GM18498 (cell line): ENCODE data around the gene SEPHS1.
"Not testable (repeated sequence)": the region's sequence is repeated elsewhere in the genome, so short reads cannot be mapped to it uniquely, and the experiment has no call there.

ENCODE experiments used
- ATAC-seq: cut with Tn5 transposase; IDR thresholded peaks from one replicate; pipeline ENCODE4 v1.9.1; 2021; ENCODE audit warnings: mild to moderate bottlenecking, moderate library complexity; ENCODE audit not compliant: unreplicated experiment

The SEPHS1 gene

DNA sequence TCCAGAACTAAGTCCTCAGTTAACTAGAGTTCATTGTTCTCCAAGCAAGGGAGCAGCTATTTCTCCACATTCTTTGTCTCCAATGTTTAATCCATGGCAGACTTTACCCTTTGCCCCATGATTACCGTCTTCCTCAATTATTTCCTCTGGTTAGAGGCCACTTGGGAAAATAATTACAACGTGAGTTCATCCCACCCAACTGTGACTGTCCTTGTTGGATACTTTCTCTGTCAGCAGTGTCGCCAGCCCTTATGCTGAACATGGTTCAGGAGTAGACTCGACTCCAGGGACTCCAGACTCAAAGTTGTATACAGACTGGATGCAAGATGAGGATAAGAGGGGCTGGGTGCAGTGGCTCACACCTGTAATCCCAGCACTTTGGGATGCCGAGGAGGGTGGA is 17.1 kb upstream of the SEPHS1 start:
- ATAC-seq = no peak

DNA sequence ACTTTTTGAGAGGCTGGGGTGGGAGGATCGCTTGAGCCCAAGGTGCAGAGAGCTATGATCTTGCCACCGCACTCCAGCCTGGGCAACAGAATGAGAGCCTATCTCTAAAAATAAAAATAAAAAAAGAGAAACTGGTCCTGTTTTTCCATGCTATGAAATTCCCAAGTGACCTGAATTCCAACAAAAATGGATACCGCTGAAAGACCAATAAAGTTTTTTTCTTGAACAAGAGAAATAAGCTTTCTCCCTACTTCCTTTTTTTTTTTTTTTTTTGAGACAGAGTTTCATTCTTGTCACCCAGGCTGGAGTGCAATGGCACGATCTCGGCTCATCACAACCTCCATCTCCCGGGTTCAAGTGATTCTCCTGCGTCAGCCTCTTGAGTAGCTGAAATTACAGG is 12.5 kb upstream of the SEPHS1 start:
- ATAC-seq = no peak

DNA sequence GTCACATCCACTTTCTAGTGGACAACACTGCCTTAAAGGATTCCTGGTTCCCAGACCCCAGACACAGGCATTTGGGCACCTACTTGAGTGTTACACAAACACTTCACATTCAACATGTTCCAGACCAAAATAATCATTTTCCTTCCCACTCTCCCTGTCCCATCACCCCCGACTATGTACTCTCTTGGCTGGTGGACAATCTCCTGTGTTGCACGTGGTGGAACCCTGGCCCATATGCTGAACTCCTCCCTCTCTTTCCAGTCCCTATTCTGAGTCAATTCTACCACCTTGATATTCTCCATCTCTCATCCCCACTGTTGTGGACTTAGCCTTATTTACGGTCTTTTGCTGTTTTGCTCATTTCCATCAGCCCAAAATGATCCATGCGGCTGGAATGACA is 8.3 kb upstream of the SEPHS1 start:
- ATAC-seq = no peak

DNA sequence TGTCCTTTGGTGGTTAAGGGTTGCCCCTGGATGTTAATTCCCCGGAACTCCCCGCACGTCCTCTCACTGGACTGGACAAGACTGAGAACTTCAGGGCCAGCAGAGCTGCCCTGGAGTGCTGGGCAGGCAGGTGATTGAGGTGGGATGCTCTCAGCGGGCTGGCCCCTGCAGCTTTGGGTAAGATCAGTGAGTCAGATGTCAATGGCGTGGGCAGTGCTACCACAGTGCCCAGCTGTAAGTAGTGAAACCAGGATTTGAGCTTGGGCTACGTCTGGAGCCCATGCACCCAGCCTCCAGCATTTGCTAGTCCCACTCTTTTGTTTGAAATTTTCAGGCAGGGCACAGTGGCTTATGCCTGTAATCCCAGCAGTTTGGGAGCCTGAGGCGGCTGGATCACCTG is 6.7 kb upstream of the SEPHS1 start:
- ATAC-seq = no peak

DNA sequence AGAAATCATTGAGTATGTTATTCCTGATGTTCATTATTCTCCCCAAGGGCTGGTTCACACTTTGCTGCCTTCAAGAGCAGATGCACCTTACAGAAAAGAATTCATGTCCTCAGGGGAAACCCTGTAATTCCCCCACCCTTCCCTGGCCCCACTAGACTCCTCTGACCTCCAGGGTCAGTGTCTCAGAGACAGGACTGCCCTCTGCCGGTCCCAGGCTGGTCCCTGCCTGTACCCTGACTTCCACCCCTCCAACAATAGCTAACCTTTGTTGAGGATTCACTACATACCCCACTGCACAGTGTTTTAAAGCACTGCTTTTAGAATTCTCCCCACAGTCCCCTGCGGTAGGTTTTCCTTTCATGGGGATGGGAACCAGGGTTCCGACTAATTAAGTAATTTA is 4.4 kb upstream of the SEPHS1 start:
- no peak for ATAC-seq

DNA sequence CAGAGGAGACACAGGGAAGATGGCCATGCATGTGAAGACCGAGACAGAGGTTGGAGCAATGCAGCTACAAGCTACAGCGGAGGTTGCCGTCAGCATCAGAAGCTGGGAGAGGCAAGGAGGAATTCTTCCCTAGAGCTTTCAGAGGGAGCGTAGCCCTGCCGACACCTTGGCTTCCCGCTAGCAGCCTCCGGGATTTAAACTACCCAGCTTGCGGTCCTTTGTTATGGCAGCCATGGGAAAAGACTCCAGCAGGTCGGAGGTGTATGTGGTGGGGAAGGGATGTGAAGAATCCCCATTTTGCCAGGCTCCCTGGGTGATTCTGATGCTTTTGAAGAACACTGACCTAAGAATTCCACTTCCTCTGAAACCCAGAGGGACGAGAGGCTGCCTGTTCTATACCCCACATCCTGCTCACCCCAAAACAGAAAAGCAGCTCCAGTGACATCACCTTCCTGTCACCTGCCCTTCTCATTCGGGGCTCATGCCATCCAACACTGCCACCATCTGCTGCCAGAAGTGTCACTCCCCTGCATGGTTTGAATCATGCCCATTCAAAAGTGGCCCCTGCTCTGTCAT is 3.3 kb upstream of the SEPHS1 start:
- no peak for ATAC-seq

DNA sequence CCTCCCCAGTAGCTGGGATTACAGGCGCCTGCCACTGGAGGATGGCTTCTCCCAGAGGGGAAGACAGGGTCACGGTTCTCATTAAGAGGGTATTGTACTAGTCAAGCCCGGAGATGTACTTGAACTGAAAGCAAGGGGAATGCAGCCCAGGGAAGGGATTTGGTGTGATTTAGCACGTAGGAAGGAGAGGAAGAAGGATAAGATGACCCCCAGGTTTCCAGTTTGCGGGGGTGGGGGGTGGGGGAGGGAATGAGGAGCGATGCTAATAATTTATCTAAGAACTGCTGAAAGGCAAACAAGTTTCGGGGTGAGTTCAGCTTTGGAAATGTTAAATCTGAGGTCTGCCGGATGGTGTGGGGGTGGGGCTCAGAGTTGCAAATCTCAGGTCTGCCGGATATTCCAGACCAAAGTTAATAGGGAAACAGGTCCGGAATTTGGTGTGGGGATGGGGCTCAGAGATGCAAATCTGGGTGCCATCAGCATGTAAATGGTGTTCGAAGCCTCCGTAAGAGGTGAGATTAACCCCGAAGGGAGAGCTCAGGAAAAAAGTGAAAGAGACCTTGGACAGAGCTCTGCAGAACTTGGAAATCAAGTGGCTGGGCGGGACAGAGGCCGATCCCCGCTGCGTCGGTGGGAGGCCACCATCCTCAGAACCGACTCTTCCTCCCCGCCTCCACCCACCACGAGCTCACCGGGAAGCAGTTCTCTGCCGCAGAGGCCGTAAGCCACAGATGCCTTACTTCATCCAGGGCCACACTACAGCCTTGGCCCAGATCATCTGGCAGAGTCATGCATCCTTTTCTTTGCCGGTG is 1.6 kb upstream of the SEPHS1 start:
- no peak for ATAC-seq

DNA sequence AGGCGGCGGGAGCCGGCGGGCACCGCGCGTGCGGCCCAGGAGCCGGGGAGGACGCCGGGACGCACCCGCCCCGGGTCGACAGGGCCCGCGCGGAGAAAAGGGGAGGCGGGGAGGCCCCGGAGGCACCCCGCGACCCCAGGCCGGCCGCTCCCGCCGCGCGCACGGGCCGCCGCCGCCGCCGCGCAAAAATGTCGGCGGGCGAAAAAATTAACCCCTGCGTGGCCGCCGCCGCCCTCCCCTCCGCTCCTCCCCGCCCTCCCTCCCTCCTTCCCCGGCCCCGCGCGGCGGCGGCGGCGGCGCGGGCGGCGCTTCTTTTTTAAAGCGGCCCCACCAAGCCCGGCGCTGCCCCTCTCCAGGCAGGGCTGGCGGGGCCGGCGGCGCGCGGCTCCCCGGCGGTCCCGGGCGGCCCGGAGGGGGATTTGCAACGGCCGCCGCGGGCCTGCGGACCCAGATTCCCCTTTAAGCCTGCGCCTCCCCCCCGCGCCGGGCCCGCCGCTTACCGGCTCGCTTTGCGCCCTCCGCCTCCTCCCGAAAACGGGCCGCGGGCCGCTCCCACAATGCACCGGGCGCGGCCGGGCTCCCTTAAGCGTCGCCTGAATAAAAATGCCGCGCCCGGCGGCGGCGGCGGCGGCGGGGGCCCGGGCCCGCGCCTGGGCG is 465 bp downstream of the SEPHS1 start:
- peak; percentile 64 for ATAC-seq

DNA sequence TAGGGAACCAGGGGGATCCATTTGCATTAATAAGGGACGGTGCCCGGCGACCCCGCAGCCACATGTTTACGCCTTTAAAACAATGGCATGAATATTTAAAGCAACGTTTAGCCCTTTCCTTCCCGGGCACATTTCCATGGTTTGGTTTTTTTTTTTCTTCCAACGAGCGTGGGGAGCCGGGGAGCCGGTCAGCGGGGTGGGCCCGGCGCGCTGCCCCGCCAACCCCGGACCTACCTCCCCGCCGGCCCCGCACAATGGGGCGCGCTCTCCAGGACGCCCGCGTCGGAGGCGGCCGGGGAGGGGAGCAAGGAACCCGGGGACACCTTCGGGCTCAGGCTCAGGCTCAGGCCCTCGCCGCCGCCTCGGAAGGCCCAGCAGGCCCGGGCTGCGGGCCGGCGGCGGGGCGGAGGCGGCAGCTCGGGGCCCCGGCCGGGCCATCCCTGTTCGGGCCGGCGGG is 1.0 kb downstream of the SEPHS1 start:
- peak; percentile 32 for ATAC-seq

DNA sequence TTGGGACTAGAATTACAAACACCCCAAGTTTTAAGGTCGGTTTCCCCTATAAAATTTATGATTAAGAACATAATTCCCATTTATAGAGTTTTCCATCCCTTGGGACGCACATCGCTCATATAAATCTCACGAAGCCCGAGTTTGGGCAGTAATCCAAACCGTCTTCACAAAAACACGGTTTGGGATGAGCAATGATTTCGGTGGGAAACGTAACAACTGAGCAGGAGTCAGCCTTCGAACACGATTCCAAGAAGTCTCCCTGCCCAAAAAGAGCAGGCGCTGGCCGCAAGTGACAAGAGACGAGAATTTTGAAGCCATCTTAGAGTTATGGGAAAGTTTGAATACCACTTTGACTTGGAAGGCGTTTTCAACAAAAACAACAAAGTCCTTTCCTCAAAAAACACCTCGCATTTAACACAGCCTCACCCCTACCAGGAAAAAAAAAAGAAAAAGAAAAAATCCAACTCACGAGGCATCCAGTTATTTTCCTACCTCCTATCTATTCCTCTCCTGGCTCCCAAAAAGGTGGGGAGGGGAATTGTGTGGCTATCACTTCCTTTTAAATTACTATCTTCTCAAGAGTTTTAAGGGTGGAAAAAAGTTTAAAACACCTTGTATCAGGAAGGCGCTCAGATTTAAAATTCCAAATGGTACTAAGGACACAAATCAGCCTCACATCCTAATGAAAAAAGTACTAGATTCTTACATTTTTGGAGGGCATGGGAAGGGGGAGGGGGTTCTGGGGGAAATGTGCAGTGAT is 1.6 kb downstream of the SEPHS1 start:
- ATAC-seq = no peak

DNA sequence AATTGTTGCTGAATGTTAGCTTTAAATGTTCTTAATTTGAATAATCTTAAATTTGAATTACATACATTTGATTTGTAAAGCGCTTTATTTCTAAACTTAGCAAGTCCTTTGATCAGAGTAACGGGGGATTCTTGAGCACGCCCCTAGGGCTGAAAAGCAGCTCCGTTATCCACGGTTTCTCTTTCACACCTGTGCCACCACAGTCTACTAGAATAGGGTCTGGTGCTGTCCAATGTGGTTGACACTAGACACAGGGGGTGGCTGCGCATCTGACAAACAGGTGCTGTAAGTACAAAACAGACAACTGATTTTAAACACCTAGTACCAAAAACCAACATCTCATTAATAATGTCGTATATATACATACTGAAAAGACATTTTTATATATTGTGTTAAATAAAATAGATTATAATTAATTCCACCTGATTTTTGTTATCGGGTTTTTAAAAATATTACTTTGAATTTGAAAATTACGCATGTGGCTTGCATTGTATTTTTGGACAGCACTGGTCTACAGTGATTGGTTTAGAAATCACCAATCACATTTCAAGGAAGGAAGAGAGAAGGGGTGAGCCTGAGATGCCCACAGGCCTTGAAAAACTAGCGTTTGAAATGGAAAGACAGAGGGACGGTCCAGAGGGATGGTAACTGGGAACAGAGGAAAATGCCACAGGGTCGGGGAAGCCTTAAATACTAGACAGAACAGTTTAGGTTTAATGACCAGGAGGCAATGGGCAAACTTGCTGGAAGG is 7.3 kb downstream of the SEPHS1 start:
- ATAC-seq = peak; percentile 96

DNA sequence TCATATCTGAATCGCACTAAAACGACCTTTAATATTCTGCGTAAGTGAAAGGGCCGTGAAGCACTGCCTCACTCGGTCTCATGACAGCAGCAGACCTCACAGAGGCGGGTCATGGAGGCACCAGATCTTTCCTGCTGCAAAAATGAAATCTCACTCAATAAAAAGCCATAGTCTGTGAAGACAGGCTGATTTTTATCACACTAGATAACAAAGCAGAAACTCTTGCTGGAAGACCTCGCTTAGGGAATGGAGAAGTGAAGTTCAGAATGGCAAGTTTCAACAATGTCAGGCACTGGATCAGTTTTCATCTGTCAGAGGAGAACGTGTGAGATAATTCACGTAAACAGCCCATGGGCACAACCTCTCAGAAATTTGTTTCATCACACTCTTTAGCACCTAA is 8.0 kb downstream of the SEPHS1 start:
- peak; percentile 18 for ATAC-seq

DNA sequence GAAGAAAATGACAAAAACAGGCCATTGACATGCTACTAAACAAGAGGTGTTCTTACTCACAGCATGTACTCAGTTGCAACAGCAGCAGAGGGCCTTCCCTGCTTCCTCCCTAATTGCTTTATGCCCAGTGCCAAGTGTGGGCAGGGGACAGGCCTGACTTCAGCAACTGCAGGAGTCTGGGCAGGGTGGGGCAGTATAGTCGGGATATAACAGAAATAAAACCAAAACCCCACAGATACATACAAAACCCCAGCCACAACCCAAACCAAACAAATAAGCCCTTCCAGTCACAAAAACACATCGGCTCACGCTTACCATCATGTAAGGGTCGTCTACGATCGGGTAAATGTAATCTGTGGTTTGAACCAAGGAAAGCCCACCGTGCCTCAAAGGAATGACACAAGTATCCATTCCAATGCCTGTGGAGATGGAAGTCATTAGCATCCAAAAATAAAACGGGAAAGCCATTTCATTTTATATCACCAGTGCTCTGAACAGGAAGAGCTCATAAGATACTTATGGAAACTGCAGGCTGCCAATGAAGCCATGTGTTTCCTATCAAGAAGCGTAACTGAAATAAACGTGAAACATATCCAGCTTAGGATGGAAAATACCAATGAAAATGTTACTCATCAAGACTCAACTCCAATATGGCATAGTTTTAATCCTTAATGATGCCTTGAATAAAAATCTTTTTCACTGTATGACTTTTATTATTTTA is 9.5 kb downstream of the SEPHS1 start:
- no peak for ATAC-seq

DNA sequence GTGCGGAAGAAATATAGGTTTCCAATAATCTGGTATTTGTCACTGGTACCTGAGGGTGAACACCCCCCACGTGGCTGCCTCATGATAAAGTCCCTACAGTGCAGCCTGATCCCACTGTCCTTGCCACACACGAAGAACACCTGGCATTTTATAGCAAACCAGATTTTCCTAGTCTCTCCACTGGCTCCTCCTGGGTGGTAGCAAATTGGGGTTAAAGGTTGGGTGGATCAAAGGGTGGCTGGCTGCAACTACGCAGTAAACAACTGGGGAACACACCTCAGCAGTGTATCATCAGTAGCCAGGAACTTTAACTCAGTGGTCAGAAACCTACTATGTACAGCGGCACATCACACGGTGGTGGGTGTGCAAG is 10.3 kb downstream of the SEPHS1 start:
- ATAC-seq = no peak

DNA sequence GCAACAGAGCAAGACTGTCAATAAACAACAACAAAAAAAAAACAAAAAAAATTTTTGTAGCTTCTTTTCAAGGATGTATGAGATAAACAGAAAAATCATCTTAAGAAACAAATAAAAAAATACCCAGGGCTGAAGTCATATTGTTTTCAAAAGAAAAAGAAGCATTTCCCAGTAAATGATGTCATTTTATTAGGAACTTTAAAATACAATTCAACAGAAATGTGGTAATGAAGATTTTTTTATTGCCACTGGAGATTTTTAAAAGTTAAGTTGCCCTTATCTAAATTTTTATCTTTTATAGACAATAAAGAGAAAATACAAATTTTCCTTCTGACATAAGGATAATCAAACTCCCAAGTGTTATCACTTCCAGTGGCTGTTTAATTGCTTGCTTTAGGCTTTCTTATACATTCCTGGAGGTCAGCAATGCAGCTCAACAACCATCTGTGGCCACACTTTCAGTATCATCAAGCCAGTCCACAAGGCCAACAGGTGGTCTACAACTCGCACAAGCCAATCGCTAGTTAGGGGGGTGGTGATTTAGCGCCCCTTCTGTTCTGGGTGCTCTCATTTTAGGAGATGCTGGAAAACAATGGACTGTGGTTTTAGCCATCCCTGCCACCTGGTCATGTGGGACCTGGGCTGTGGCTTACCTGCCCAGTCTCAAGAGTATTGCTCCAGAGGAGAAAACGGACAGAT is 10.8 kb downstream of the SEPHS1 start:
- ATAC-seq = no peak

DNA sequence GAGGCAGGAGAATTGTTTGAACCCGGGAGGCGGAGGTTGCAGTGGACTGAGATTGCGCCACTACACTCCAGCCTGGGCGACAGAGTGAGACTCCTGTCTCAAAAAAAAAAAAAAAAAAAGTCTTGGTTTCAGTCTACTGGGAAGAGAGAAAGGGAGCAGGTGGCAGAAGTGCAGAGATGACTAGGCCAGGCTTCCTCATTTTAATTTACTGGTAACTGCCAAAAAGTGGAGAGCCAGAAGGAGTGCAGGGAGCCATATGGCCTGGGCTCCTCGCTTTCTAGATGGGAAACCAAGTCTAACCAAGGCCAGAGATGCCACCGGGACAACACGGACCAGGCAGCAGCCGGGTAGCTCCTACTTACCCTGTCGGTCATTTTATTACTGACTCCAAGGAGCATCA is 12.2 kb downstream of the SEPHS1 start:
- ATAC-seq = no peak

DNA sequence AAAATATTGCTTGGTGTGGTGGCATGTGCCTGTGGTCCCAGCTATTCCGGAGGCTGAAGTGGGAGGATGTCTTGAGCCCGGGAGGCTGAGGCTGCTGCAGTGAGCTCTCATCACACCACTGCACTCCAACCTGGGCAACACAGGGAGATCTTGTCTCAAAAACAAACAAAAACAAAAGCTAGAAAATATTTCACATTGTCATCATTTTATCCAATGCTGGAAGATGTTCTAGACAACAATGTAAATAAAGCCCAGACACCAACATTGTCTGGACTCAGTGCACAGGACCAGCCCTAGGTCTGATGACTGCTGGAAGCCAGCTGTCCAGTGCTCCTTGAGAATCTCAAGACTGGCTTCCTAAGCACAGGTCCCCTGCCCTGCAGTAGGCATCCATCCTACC is 13.5 kb downstream of the SEPHS1 start:
- no peak for ATAC-seq

DNA sequence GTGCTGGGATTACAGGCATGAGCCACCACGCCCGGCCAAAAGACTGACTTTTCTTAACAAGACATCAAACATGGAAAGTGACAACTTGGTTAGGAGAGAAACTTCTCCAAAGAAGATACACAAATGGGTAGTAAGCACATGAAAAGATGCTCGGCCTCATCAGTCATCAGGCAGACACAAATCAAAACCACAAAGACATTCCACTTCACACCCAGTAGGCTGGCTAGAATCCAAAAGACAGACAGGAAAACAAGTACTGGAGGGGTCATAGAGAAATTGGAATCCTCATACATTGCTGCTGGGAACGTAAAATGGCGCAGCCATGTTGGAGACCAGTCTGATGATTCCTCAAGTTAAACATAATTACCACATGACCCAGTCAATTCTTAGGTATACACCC is 16.4 kb downstream of the SEPHS1 start:
- no peak for ATAC-seq

DNA sequence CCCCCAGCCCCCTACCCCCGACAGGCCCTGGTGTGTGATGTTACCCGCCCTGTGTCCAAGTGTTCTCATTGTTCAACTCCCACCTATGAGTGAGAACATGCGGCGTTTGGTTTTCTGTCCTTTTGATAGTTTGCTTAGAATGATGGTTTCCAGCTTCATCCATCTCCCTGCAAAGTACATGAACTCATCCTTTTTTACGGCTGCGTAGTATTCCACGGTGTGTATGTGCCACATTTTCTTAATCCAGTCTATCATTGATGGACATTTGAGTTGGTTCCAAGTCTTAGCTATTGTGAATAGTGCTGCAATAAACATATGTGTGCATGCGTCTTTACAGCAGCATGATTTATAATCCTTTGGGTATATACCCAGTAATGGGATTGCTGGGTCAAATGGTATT is 17.1 kb downstream of the SEPHS1 start:
- not testable (repeated sequence) for ATAC-seq

DNA sequence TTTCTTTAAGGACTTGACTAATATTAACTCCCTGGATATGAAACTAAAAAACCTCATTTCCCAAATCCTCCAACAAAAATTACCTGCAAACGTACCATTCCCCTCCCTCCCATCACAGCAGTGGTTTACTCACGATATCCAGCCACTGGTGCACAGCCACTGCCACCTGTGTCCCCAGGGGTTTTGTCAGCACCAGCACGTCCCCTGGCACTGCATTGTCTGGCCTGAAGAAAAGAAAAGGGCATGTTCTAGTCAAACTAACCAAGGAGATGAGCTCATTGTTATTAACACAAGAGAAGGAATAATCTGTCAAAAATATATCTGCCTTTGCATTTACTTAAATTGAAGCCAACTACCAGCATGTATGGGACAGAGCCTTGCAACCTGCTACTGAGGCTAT is 18.5 kb downstream of the SEPHS1 start:
- ATAC-seq = no peak
